Ammon's horn (tissue), 1 donor: ENCODE measurements around the gene LCMT2.
"Not testable (repeated sequence)": the region's sequence is repeated elsewhere in the genome, so short reads cannot be mapped to it uniquely, and the experiment has no call there.

Experiments
- DNase-seq: peaks from one replicate; pipeline ENCODE4 v3.0.0-alpha.2; 2016; ENCODE audit warnings: low spot score

The LCMT2 gene

DNA sequence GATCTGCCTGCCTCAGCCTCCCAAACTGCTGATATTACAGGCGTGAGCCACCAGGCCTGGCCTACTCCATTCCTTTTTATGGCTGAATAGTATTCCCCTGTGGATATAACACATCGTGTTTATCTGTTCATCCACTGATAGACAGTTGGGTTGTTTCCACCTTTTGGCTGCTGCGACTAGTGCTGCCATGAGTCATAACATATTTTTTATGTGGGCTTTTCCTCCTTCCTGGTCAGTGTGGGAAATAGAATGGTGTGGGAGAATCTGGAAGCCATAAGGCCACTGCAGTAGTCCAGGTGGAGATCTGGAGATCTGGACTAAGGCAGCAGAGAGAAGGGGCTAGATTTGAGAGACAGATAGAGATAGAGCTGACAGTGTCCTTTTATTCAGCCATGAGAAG lies 16.2 kb downstream of the LCMT2 start:
- no peak for DNase-seq

DNA sequence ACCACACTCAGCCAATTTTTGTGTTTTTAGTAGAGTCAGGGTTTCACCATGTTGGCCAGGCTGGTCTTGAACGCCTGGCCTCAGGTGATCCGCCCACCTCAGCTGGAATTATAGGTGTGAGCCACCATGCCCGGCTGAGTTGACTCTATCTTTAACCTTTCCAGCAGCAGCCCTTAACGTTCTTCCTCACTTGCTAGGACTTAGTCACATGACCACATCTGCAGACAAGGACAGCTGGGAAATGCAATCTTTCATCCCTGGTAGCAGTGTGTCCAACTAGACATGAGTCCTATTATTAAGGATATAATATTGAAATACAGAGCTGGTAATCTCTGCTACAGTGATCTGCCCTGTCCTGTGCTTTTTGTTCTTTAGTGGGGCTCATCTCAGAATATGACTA lies 18.0 kb downstream of the LCMT2 start:
- DNase-seq: no peak

GRCh38 chr15:43302205-43302817 lies 28.1 kb downstream of the LCMT2 start, which contains the start of gene TGM7:
TGM7 (minus strand) TSS chr15:43302255.
- no peak for DNase-seq

DNA sequence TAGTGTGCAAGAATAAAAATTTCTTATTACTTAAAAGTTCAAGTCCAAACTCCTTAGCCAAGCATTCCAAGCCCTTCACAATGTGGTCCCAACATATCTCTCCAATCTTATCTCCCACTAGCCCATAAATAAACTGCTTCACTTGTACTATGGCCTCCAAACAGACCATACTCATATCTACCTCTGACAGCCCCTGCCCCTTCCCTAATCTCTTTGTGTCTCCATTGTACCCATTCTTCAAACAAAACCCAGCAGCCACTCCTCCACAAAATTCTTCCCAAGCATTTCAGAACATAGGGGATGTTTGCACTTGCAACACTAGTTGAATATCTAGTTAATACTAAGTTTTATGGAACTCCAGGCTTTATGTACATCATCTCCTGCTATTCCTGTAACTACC lies 30.5 kb downstream of the LCMT2 start:
- no peak for DNase-seq

GRCh38 chr15:43299411-43299810 lies 31.0 kb downstream of the LCMT2 start:
- no peak for DNase-seq

- DNase-seq: no peak
Measured at GRCh38 chr15:43294091-43294706, 36.2 kb downstream of the LCMT2 start.

DNA sequence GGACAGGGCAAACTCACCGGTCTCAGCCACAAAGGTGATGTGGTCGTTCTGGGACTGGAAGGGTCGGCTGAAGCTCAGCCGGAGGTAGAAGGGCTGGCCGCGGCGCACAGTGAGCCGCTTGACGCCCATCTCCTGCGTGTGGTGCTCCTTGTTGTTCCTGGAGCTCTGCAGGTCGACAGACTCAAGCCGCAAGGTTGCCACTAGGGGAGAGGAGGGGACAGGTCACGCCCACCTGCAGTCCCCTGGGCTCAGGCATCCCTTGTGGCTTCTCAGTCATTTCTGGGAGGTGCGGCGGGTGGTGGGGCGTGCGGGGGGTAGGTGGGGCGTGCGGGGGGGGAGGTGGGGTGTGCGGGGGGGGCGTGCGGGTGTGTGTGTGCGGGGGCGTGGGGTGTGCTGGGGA lies 36.9 kb downstream of the LCMT2 start:
- DNase-seq: no peak

- no peak for DNase-seq
Measured at GRCh38 chr15:43292375-43293078, 37.8 kb downstream of the LCMT2 start.

GRCh38 chr15:43289656-43290055 lies 40.7 kb downstream of the LCMT2 start:
- DNase-seq: not testable (repeated sequence)

- DNase-seq: no peak
Measured at GRCh38 chr15:43287254-43287653, 43.1 kb downstream of the LCMT2 start.

DNA sequence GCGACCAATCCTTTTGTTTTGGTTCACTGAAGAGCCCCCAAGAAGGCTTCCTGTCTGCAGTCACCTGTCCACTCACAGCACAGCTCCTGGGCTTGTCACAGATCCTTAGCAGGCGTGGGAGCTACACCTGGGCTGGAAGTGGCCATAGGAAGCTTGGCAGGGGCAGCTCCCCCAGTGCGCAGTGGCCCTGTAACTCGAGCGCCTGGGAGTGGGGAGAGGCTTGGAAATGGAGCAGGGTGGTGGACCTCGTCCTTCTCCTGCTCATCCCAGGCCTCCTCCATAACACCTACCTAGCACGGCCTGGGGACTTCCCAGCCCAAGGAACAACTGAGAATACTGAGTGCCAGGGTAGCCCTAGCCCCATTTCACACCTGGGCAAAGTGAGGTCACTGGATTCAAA lies 44.3 kb downstream of the LCMT2 start:
- no peak for DNase-seq

DNA sequence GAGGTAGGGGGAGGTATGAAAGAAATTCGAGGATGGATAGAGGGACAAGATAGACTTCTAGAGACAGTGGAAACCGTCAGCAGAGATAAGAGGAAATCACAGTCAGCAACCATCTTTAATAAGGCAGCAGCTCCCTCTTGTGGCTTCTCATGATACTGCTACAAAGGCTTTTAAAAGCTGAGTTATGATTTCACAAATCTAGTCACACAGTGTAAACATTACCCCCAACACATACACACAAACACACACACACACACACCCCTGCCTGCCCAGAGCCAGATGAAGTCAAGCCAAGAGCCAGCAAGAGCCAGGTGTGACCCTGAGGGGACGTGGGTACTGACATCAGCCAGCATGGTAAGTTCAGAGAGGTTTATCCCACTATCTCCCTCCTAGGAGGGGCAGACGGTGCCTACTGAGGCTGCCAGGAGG lies 44.8 kb downstream of the LCMT2 start:
- DNase-seq: peak; percentile 73

- no peak for DNase-seq
Measured at GRCh38 chr15:43283526-43283925, 46.8 kb downstream of the LCMT2 start.

- DNase-seq: no peak
Measured at GRCh38 chr15:43281926-43282602, 48.3 kb downstream of the LCMT2 start.

- DNase-seq: no peak
Measured at GRCh38 chr15:43280996-43281395, 49.4 kb downstream of the LCMT2 start.

GRCh38 chr15:43279496-43279895 lies 50.9 kb downstream of the LCMT2 start:
- no peak for DNase-seq

GRCh38 chr15:43278869-43279268 lies 51.5 kb downstream of the LCMT2 start:
- no peak for DNase-seq

- DNase-seq: no peak
Measured at GRCh38 chr15:43277901-43278300, 52.5 kb downstream of the LCMT2 start.

GRCh38 chr15:43277231-43277823 lies 53.0 kb downstream of the LCMT2 start:
- DNase-seq: no peak

GRCh38 chr15:43276563-43277200 lies 53.7 kb downstream of the LCMT2 start:
- no peak for DNase-seq

GRCh38 chr15:43275740-43276562 lies 54.4 kb downstream of the LCMT2 start:
- DNase-seq: no peak
